Head of caudate nucleus (tissue), 42 donors: Measurements from ENCODE around the gene PDIK1L.
A peak's percentile ranks its signal among the peaks of the same experiment; 100 is the strongest.
"Not testable (repeated sequence)": the region's sequence is repeated elsewhere in the genome, so short reads cannot be mapped to it uniquely, and the experiment has no call there.

Experiments
- DNase-seq, 42 donors: peaks; one replicate each; pipeline versions ENCODE4 v3.0.0 to v3.0.0-alpha.2; 2020 to 2021; ENCODE audit warnings: mixed read lengths in 7 of 42
- intact Hi-C: fragments of 100-400 bp; cut with DNase I; formaldehyde crosslinking; loops from one replicate; pipeline ENCODE4 v1.15.0; 2022

Gene PDIK1L

DNA sequence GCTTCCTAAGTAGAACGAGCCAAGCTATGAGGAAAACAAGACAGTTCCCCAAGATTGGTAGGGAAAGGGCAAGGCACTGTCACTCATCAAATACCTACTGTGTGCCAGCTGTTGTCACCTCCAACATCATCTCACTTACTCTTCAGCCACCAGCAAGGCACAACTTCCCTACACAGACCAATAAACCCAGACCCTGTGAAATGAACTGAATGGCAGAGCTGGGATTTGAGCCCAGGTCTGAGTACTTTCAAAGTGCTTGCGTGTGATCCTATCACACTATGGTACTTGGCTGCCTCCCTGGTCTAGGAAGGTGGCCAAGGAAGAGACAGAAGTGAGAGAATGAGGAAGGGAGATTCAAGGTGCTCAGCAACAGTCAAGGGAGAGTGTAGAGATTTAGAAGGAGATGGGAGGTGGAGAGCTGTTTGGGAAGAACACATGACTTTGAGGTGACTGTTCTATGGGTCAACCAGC lies 27.5 kb upstream of the PDIK1L start:
- intact Hi-C loops: no loop called here
- no peak for DNase-seq

DNA sequence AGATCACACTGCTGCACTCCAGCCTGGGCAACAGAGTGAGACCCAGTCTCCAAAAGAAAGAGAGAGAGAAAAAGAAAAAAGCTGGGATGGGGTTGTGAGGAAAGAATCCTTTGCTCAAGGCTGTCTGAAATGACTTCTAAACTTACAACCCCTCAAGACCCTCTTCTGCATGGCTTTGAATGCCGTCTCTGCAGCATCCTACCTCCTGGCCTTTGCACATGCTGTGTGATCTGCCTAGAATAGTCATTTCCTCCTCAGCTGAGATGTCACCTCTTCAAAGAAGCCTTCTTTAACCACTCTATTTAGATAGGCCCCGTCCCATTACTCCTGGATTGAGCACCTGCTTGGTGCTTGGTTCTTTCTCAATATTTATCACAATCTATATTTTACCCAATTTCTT lies 26.8 kb upstream of the PDIK1L start:
- intact Hi-C loops: no loop called here
- DNase-seq: no peak

- intact Hi-C loops: no loop called here
- DNase-seq: no peak
Observed at GRCh38 chr1:26089125-26089524, 22.5 kb upstream of the PDIK1L start.

- no peak for DNase-seq
- intact Hi-C loops: no loop called here
Observed at GRCh38 chr1:26090893-26091292, 20.7 kb upstream of the PDIK1L start.

DNA sequence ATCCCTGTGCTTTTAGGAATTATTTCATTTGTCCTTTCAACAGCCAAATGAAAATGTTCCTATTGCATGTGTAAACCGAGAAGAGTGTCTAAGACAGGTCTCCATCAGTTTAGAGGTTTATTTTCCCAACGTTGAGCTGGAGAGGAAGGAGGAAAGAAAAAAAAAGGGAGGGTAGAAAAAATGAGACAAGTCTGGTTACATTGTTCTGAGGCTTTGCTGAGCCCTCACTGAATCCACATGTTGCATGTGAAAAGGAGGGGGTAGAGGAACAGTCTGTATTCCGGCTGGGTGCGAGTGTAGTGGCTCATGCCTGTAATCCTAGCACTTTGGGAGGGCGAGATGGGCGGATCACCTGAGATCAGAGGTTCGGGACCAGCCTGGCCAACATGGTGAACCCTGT lies 19.2 kb upstream of the PDIK1L start:
- no peak for DNase-seq
- intact Hi-C loops: no loop called here

DNA sequence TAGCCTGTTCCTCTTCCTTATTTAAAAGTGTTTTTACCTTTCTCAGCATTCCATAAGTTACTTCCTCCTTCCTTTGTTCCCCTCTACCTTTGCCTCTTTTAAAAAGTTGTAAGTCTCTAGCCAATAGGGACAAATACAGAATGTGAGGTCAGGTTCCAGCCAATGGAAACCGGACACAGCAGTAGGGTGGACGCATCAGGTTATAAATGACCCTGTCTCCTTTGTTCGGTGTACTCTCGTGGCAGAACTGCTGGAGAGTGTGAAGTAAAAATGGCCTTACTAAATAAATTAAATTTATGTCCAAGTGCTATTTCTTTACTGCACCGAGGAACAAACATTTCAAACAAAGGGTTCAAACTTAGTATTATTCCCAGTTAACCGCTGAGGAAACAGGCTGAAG lies 18.1 kb upstream of the PDIK1L start:
- intact Hi-C loops, DNase-seq: not testable (repeated sequence)

DNA sequence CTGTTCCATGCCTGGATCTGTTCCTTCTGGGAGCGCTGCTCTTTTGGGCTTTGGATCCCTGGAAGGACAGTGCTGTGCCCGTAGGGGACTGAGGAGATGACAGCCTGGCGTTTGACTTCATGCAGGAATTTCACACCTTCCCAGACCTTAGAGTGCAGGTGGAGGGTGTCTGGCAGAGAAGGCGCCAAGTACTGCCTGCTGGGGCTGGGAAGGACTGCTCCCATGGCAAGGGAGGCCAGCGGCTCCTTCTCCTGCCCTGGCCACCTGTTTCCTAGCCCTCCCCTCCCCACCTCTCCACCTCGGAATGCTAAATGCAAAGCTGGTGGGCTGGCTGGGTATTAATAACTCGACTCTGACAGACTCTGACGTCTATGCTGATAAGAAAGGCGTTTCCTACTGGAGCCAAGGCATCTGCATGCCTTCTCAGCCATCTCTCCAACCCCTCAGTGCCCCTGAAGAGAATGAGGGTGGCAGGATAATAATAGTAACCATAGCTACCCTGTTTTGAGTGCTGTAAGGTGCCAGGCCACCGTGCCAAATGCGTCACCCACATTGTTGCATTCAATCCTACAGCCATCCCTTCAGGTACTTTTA lies 17.5 kb upstream of the PDIK1L start:
- intact Hi-C loops: no loop called here

DNA sequence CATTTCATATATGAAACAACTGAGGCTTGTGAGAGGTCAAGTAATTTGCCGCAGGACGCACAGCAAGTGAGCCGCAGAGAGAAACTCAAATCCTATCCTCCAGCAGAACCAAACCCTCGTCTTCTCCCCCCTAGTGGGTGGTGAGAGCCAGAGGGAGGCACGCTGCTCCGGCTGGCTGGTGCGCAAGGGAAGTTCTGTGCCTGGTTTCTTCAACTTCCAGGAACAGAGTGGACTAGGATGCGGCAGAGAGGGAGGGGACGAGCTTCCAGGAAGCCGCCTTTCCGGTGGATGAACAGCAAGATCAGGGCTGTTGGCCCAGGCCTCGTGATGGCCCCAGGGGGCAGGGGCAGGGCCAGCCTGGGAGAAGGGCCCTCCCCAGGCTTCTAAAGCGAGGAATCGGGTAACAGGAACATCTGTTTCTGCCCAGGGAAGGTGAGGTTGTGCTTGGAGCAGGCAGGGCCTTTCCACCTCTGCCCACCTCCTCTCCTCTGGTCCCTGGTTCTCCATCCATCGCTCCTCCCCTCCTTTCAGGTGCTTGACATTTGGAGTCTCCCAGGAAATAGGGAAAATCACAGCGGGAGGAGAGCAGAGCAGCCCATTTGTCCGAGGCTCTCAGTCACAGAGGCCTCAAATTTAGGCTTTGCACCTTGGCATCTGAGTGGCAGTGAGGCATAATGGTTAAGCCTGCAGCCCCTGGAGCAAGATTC lies 16.8 kb upstream of the PDIK1L start:
- intact Hi-C loops: no loop called here
- DNase-seq: peak in 17 of 42 donors; percentile 5 to 77 (median 27)

More for the DNA sequence above, 17.5 kb upstream of the PDIK1L start:
- no peak for DNase-seq

- intact Hi-C loops: no loop called here
- DNase-seq: peak in 28 of 42 donors; percentile 7 to 77 (median 41)
Observed at GRCh38 chr1:26096471-26096870, 15.2 kb upstream of the PDIK1L start.

GRCh38 chr1:26097696-26098095 lies 13.9 kb upstream of the PDIK1L start:
- intact Hi-C loops: no loop called here
- DNase-seq: no peak

- DNase-seq: no peak
- intact Hi-C loops: no loop called here
Observed at GRCh38 chr1:26098602-26099001, 13.0 kb upstream of the PDIK1L start.

DNA sequence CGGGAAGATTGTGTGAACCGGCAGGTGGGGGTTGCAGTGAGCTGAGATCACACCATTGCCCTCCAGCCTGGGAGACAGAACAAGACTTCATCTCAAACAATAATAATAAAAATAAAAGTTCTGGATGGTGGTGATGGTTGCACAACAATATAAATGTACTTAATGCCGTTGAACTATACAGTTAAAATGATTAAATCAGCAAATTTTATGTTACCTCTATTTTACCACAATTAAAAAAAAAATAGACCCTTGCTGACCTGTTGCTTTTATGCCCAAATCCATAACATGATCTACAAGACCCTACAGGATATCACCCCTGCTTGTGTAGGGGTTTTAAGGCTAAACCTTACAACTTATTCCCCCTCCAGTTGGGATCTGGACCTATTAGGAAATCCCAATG lies 11.8 kb upstream of the PDIK1L start:
- intact Hi-C loops: loop anchor here (5.0 to 10.0 kb wide), 2 partner anchors 62 to 225 kb away; no protein-coding TSS in a partner anchor

GRCh38 chr1:26100204-26100603 lies 11.4 kb upstream of the PDIK1L start:
- intact Hi-C loops: loop anchor here (5.0 to 10.0 kb wide), 2 partner anchors 63 to 225 kb away; no protein-coding TSS in a partner anchor
- peak in 1 of 42 donors; percentile 11 for DNase-seq

More for the DNA sequence above, 11.8 kb upstream of the PDIK1L start:
- DNase-seq: no peak

DNA sequence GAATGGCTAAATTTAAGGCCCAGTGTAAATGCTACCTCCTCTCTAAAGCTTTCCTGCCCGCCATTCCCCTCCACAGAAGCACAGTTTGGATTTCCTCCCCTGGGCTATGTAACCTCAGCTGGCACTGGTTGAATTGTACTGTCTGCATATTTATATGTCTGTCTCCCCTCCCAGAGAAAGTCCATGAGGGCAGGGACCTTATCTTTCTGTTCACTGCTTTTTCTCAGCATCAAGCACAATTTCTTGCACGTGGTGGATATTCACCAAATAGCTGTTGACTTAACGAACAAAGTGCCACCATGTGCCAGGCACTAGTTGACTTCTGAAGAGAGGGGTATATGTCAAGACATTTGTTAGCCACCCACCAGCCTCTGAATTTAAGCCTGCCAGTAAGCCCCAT lies 9.5 kb upstream of the PDIK1L start:
- intact Hi-C loops: loop anchor here (5.0 to 10.0 kb wide), 2 partner anchors 65 to 223 kb away; no protein-coding TSS in a partner anchor
- DNase-seq: no peak

DNA sequence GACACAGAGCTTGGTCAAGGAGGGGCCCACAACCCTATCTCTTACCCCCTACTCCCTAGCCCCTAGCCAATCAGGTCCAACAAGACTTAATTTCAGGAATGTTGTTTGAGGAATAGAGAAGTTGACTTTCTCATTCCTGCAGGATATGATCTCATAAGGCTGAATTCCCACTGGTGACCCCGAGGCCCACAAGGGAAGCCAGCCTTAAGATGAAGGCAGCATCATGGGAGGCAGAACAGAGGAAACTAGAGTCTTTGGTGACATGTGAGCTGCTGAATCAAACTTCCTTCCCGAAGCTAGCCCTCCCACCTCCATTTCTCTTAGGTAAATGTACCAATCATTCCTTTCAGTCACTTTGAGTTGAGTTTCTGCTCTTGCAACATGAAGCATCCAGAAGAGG lies 9.1 kb upstream of the PDIK1L start:
- intact Hi-C loops: loop anchor here (5.0 to 10.0 kb wide), 2 partner anchors 65 to 222 kb away; no protein-coding TSS in a partner anchor
- DNase-seq: no peak

DNA sequence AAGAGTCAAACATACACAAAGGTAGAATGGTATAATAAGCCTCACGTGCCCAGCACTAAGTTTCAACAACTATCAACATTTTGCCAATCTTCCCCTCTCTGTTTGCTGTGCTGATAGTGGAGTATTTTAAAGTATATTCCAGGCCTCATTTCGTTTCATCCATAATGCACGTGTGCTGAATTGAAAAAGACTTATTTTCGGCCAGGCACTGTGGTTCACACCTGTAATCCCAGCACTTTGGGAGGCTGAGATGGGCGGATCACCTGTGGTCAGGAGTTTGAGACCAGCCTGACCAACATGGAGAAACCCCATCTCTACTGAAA lies 6.4 kb upstream of the PDIK1L start:
- DNase-seq: peak in 1 of 42 donors; percentile 12
- intact Hi-C loops: loop anchor here (2.0 to 10.0 kb wide), 2 partner anchors 40 to 220 kb away; no protein-coding TSS in a partner anchor

- intact Hi-C loops: loop anchor here (5.0 to 10.0 kb wide), 2 partner anchors 53 to 215 kb away; no protein-coding TSS in a partner anchor
- no peak for DNase-seq
Observed at GRCh38 chr1:26109229-26110164, 2.1 kb upstream of the PDIK1L start.

DNA sequence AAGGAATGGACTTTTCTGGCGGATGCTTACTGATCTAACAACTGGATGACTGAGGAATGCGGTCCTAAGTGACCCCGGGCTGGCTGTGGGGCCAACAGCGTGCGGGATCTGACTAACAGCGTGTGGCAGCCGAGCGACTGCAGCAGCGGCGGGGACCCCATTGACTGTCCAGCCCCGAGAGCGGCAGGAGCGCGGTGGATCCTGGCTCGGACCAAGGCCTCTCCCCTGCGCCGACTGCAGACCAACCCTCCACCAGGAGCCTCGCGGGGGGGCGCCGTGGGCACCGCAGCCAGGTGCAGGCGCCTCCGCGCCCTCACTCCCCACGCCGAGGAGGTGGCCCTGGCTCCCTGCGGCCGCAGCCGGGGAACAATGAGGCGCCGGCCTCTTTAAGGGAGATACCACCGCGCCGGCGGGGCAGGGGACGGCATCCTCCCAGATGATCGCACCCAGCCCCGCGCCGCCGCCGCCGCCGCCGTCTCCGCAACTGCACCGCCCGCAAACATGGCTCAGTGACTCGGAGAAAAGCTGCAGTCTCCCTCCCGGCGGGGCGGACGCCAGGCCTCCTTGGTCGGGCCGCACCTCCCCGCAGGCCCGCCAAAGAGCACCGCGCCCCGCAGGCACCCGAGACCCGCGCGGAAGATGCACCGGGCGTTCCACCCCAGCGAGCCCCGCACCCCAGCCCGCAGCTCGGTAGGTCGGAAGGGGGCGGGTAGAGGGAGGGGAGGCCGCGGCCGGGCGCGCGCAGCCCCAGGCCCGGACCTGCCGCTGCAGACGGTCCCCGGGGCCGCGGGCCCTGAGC lies 694 bp upstream of the PDIK1L start:
- intact Hi-C loops: loop anchor here (5.0 kb wide), 1 partner anchor 51 kb away; no protein-coding TSS in a partner anchor
- DNase-seq: peak; percentile 51 to 91 (median 84)
